ENCODE data around the gene EPHA3. TPM values are rescaled to one million over a fixed set of nuclear protein-coding genes. Genes with fewer than 3 reads are reported as not detected.

EPHA3 gene
- total and polyA plus RNA-seq, 8 donors: 0.29 to 33.9 (median 0.81) TPM

GRCh38 chr3:89067736-89068135, 39.7 kb upstream of the EPHA3 start:
- WGBS, 5 donors: 58 to 70% (median 64%) methylated on average over 2 of the region's 2 CpGs
- Histone ChIP-seq H3K27ac (no peak overlapping the region), H3K4me1 (no peaks in the 10 kb centered on the region), H3K4me3 (no peak overlapping the region), H3K27me3 (no peaks in the 10 kb centered on the region), H3K36me3 (no peaks in the 10 kb centered on the region), H3K9me3 (no peaks in the 10 kb centered on the region)
- DNase-seq: no peak
- intact Hi-C loops (cut with DNase I; ENCODE audit: low total_unique reads): no loop called here
- TF ChIP-seq EP300 (IDR thresholded peaks at IDR 0.05) (no peak), POLR2AphosphoS5 (IDR thresholded peaks at IDR 0.05) (no peak), CTCF (IDR thresholded peaks at IDR 0.05) (no peak), POLR2A (IDR thresholded peaks at IDR 0.05) (no peak)

GRCh38 chr3:89072642-89073041, 34.8 kb upstream of the EPHA3 start:
- Histone ChIP-seq H3K4me3 (no peak overlapping the region), H3K27ac (no peak overlapping the region), H3K9me3 (no peaks in the 10 kb centered on the region), H3K27me3 (no peaks in the 10 kb centered on the region), H3K4me1 (no peaks in the 10 kb centered on the region), H3K36me3 (no peaks in the 10 kb centered on the region)
- 46 to 66% (median 58%) methylated on average over 2 of the region's 2 CpGs for WGBS, 5 donors
- TF ChIP-seq CTCF (IDR thresholded peaks at IDR 0.05) (no peak), POLR2A (IDR thresholded peaks at IDR 0.05) (no peak), POLR2AphosphoS5 (IDR thresholded peaks at IDR 0.05) (no peak), EP300 (IDR thresholded peaks at IDR 0.05) (no peak)
- intact Hi-C loops (cut with DNase I; ENCODE audit: low total_unique reads): no loop called here
- DNase-seq: no peak

DNA sequence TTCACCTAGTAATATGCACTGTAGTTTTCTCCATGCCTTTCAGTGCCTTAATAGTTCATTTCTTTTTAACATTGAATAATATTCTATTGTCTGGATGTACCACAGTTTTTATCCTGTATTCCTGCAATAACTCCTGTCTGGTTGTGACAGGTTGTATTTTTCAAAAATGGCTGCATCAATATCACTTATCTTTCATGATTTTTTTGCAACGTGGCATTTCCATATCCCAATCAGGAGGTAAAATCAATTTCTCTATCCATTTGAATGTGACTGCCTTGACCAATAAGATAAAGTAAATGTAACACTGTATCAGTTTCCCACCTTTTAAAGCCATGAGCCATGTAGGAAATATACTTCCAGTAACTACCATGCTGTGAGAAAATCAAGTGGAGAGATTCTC, 27.5 kb upstream of the EPHA3 start:
- 57 to 68% (median 66%) methylated on average over 1 of the region's 1 CpG for WGBS, 5 donors
- Histone ChIP-seq H3K36me3 (no peaks in the 10 kb centered on the region), H3K27me3 (no peaks in the 10 kb centered on the region), H3K9me3 (no peaks in the 10 kb centered on the region), H3K4me1 (no peaks in the 10 kb centered on the region), H3K27ac (no peak overlapping the region), H3K4me3 (no peak overlapping the region)
- no peak for DNase-seq
- TF ChIP-seq POLR2AphosphoS5 (IDR thresholded peaks at IDR 0.05) (no peak), EP300 (IDR thresholded peaks at IDR 0.05) (no peak), CTCF (IDR thresholded peaks at IDR 0.05) (no peak), POLR2A (IDR thresholded peaks at IDR 0.05) (no peak)
- intact Hi-C loops (cut with DNase I; ENCODE audit: low total_unique reads): no loop called here

DNA sequence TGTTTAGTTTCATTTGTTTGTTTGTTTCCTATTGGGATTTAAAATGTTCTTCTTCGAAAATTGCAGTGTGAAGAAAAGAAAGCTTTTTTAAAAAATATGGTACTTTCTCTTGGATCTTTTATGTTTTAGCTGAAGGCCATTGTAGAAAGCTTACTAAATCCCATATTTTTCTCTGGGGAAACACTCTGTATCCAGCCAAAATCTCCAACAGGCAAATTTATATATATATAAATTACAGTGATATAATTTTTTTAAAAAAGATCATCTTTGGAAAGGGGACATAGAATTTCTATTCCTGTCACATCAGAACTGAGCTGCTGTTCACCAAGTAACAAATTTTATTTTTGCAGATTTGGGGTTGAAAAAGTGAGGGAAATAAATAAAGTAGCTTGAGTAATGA, 19.6 kb upstream of the EPHA3 start:
- Histone ChIP-seq H3K4me1 (no peaks in the 10 kb centered on the region), H3K27me3 (no peaks in the 10 kb centered on the region), H3K36me3 (no peaks in the 10 kb centered on the region), H3K27ac (no peak overlapping the region), H3K9me3 (no peaks in the 10 kb centered on the region), H3K4me3 (no peak overlapping the region)
- intact Hi-C loops (cut with DNase I; ENCODE audit: low total_unique reads): no loop called here
- DNase-seq: no peak
- TF ChIP-seq POLR2A (IDR thresholded peaks at IDR 0.05) (no peak), CTCF (IDR thresholded peaks at IDR 0.05) (no peak), POLR2AphosphoS5 (IDR thresholded peaks at IDR 0.05) (no peak), EP300 (IDR thresholded peaks at IDR 0.05) (no peak)
- WGBS, 5 donors: 67 to 71% (median 69%) methylated on average over 1 of the region's 1 CpG

All from stomach (tissue), 9 donors.